Measurements from ENCODE around the gene MS4A4E. TPM values are rescaled to one million over a fixed set of nuclear protein-coding genes. Genes with fewer than 3 reads are reported as not detected.
A peak's percentile ranks its signal among the peaks of the same experiment; 100 is the strongest.

The MS4A4E gene
- total and polyA plus RNA-seq, 2 of the 8 experiments (the other 6 are each of a cell fraction or from before 2014, with no cell fraction given) = not detected

- no peak overlapping the region for H3K18ac ChIP-seq (ENCODE audit: extremely low read depth, low read length)
- 89% methylated on average over 2 of the region's 2 CpGs; no CpG with 5 or more reads in 1 of the 2 experiments for WGBS, 2 experiments (ENCODE audit: extremely low coverage in 1 of 2, insufficient coverage in 1 of 2, insufficient read length in 1 of 2, insufficient replicate concordance in 2 of 2, low coverage in 1 of 2, low lambda C conversion rate in 2 of 2, missing lambda C conversion rate in 1 of 2)
- no peak overlapping the region for H4K8ac ChIP-seq (ENCODE audit: extremely low read depth, insufficient read depth, low read length)
- no peak for FAIRE-seq
- H2BK120ac ChIP-seq (replicated peaks; ENCODE audit: low read depth, low read length) = no peak overlapping the region
- H4K5ac ChIP-seq (ENCODE audit: insufficient read length, low read depth, low read length) = no peak overlapping the region
- no peak overlapping the region for H2BK15ac ChIP-seq (ENCODE audit: low read length)
- CTCF ChIA-PET (ENCODE audit: partially characterized antibody) = interaction anchor here (0.6 to 2.5 kb wide), 6 partner anchors 9 to 165 kb away, joined by 3 to 6 read pairs (median 3); no protein-coding TSS in a partner anchor
- 0 out of 7 replicates have a peak, but pooled peaks cover 0 to 2% (median 0%) of the 10 kb centered on the region in 4 experiments for H3K4me1 ChIP-seq (replicated peaks in 1 of 4; ENCODE audit: control insufficient read depth in 3 of 4, insufficient read depth in 4 of 4, low read length in 3 of 4)
- no peak overlapping the region for H2AK5ac ChIP-seq (ENCODE audit: low read depth, low read length)
- H2BK12ac ChIP-seq (ENCODE audit: low read depth, low read length) = no peak overlapping the region
- H3K23ac ChIP-seq (ENCODE audit: insufficient read length) = no peak overlapping the region
- H3K4me3 ChIP-seq (ENCODE audit: extremely low read depth in 1 of 4, insufficient read depth in 2 of 4, low read depth in 3 of 4, low read length in 4 of 4) = no peak overlapping the region
- no peak overlapping the region for H2BK20ac ChIP-seq (ENCODE audit: low read length)
- H2AFZ ChIP-seq (ENCODE audit: low read length) = peak overlapping the region; percentile 34; the same call in 1 of the 2 replicates
- no peaks in the 10 kb centered on the region for H3K79me2 ChIP-seq (ENCODE audit: control insufficient read depth in 1 of 2, insufficient read depth in 2 of 2, low read length in 2 of 2)
- no peaks in the 10 kb centered on the region for H3K36me3 ChIP-seq (ENCODE audit: control insufficient read depth in 2 of 4, insufficient read depth in 4 of 4, low read length in 3 of 4)
- no peaks in the 10 kb centered on the region for H3K27me3 ChIP-seq (replicated peaks in 1 of 4; ENCODE audit: control insufficient read depth in 3 of 4, extremely low read depth in 1 of 4, insufficient read depth in 3 of 4, low read length in 3 of 4)
- peaks cover 5 to 7% of the 10 kb centered on the region in 2 experiments; a peak in 2 of 4 replicates for H3K9me3 ChIP-seq (ENCODE audit: insufficient read depth in 2 of 2, low read depth in 1 of 2, low read length in 1 of 2)
- no peak overlapping the region for H3K56ac ChIP-seq (replicated peaks; ENCODE audit: insufficient read length, low read depth, low read length)
- H3K79me1 ChIP-seq (ENCODE audit: low read depth, low read length) = no peaks in the 10 kb centered on the region
- H2BK5ac ChIP-seq (ENCODE audit: low read depth, low read length) = no peak overlapping the region
- no peak overlapping the region for H3K27ac ChIP-seq (ENCODE audit: low read depth, low read length)
- H3K23me2 ChIP-seq (ENCODE audit: low read depth, low read length) = no peaks in the 10 kb centered on the region; the same call in 1 of the 2 replicates
- H3K14ac ChIP-seq (ENCODE audit: insufficient read length) = no peak overlapping the region
- POLR2A ChIA-PET (ENCODE audit: partially characterized antibody) = no interaction called here
- DNase-seq (ENCODE audit: low read depth in 1 of 2, low spot score in 2 of 2) = no peak
- no peak overlapping the region for H4K91ac ChIP-seq (replicated peaks; ENCODE audit: insufficient read length, low read length)
- H4K20me1 ChIP-seq (replicated peaks in 1 of 2; ENCODE audit: control insufficient read depth in 1 of 2, insufficient read depth in 2 of 2, low read length in 2 of 2) = no peaks in the 10 kb centered on the region
- no peak overlapping the region for H3K4me2 ChIP-seq (ENCODE audit: insufficient read depth in 1 of 2, low read depth in 2 of 2, low read length in 2 of 2)
- no peak overlapping the region for H3K4ac ChIP-seq (replicated peaks; ENCODE audit: insufficient read length, low read depth, low read length)
- H3K9ac ChIP-seq (replicated peaks in 1 of 4; ENCODE audit: extremely low read depth in 1 of 4, low read depth in 3 of 4, low read length in 3 of 4) = no peak overlapping the region
- TF ChIP-seq CREB1 (IDR thresholded peaks at IDR 0.05) (no peak), HDAC2 (IDR thresholded peaks at IDR 0.05; ENCODE audit: borderline replicate concordance in 1 of 2, low read depth in 2 of 2, low read length in 2 of 2) (no peak), MAX (IDR thresholded peaks at IDR 0.05) (no peak), CTBP2 (IDR thresholded peaks at IDR 0.05; ENCODE audit: borderline replicate concordance, insufficient read depth, insufficient read length, low read length) (no peak), TBP (IDR thresholded peaks at IDR 0.05; ENCODE audit: low read depth, low read length) (no peak), JUN (IDR thresholded peaks at IDR 0.05; ENCODE audit: low read depth, low read length) (no peak), EGR1 (IDR thresholded peaks at IDR 0.05; ENCODE audit: borderline replicate concordance, low read depth, low read length) (no peak), SP2 (IDR thresholded peaks at IDR 0.05; ENCODE audit: low read length) (no peak), RFX5 (IDR thresholded peaks at IDR 0.05; ENCODE audit: borderline replicate concordance, low read depth, low read length) (no peak), BACH1 (IDR thresholded peaks at IDR 0.05; ENCODE audit: low read length) (no peak), GABPA (IDR thresholded peaks at IDR 0.05; ENCODE audit: borderline replicate concordance, insufficient read depth, low read length) (no peak), BRCA1 (IDR thresholded peaks at IDR 0.05; ENCODE audit: low read depth, low read length) (no peak), KDM5A (IDR thresholded peaks at IDR 0.05; ENCODE audit: low read length) (no peak), SP1 (IDR thresholded peaks at IDR 0.05; ENCODE audit: low read depth, low read length) (no peak)
Observed at GRCh38 chr11:60183591-60184205, 59.2 kb downstream of the MS4A4E start.
